ENCODE results near the gene WIPF2.
"Not testable (repeated sequence)": the region's sequence is repeated elsewhere in the genome, so short reads cannot be mapped to it uniquely, and the experiment has no call there.

The WIPF2 gene

GRCh38 chr17:40259505-40259904, 40.4 kb downstream of the WIPF2 start:
- DNase-seq: no peak

GRCh38 chr17:40260528-40260927, 41.4 kb downstream of the WIPF2 start:
- no peak for DNase-seq

- DNase-seq: no peak
Observed at GRCh38 chr17:40264458-40265185, 45.5 kb downstream of the WIPF2 start.

GRCh38 chr17:40265337-40265736, 46.2 kb downstream of the WIPF2 start:
- DNase-seq: no peak

GRCh38 chr17:40266882-40267281, 47.8 kb downstream of the WIPF2 start:
- no peak for DNase-seq

GRCh38 chr17:40268141-40268712, 49.1 kb downstream of the WIPF2 start:
- no peak for DNase-seq

GRCh38 chr17:40278414-40278813, 59.3 kb downstream of the WIPF2 start:
- DNase-seq: no peak

- DNase-seq: no peak
Observed at GRCh38 chr17:40279402-40279801, 60.3 kb downstream of the WIPF2 start.

- no peak for DNase-seq
Observed at GRCh38 chr17:40281663-40282062, 62.6 kb downstream of the WIPF2 start.

GRCh38 chr17:40283662-40284061, 64.6 kb downstream of the WIPF2 start:
- DNase-seq: no peak

- no peak for DNase-seq
Observed at GRCh38 chr17:40284085-40284713, 65.1 kb downstream of the WIPF2 start.

GRCh38 chr17:40286473-40286872, 67.4 kb downstream of the WIPF2 start:
- no peak for DNase-seq

- DNase-seq: no peak
Observed at GRCh38 chr17:40287159-40287493, 68.0 kb downstream of the WIPF2 start.

GRCh38 chr17:40287494-40288369, 68.6 kb downstream of the WIPF2 start, which contains the start of gene CDC6:
TSS of gene CDC6 (plus strand) at chr17:40287879. CDS start at chr17:40289421, 1,542 bp downstream.
- peak; percentile 95 for DNase-seq

GRCh38 chr17:40290629-40291280, 71.7 kb downstream of the WIPF2 start:
- DNase-seq: no peak

- no peak for DNase-seq
Observed at GRCh38 chr17:40291281-40291664, 72.2 kb downstream of the WIPF2 start.

GRCh38 chr17:40293363-40293762, 74.3 kb downstream of the WIPF2 start:
- DNase-seq: no peak

GRCh38 chr17:40295488-40296436, 76.7 kb downstream of the WIPF2 start:
- no peak for DNase-seq

GRCh38 chr17:40297511-40297910, 78.4 kb downstream of the WIPF2 start:
- DNase-seq: no peak

GRCh38 chr17:40298726-40299125, 79.6 kb downstream of the WIPF2 start:
- DNase-seq: no peak

GRCh38 chr17:40299159-40299757, 80.2 kb downstream of the WIPF2 start:
- DNase-seq: not testable (repeated sequence)

Measured in activated T-cell treated with anti-CD3 and anti-CD28 coated beads, Interleukin-2, amount 50 U/mL, for 1 hour (primary cell).